Hematopoietic multipotent progenitor cell treated with erythropoietin and hydrocortisone succinate and interleukin-3 and kit ligand, for 15 days (in vitro differentiated cells): Measurements from ENCODE around the gene FKBP7.
"Not testable (repeated sequence)": the region's sequence is repeated elsewhere in the genome, so short reads cannot be mapped to it uniquely, and the experiment has no call there.

Experiments
- DNase-seq: peaks from one replicate; pipeline ENCODE4 v3.0.0-alpha.2; 2015; ENCODE audit warnings: low spot score

The FKBP7 gene

DNA sequence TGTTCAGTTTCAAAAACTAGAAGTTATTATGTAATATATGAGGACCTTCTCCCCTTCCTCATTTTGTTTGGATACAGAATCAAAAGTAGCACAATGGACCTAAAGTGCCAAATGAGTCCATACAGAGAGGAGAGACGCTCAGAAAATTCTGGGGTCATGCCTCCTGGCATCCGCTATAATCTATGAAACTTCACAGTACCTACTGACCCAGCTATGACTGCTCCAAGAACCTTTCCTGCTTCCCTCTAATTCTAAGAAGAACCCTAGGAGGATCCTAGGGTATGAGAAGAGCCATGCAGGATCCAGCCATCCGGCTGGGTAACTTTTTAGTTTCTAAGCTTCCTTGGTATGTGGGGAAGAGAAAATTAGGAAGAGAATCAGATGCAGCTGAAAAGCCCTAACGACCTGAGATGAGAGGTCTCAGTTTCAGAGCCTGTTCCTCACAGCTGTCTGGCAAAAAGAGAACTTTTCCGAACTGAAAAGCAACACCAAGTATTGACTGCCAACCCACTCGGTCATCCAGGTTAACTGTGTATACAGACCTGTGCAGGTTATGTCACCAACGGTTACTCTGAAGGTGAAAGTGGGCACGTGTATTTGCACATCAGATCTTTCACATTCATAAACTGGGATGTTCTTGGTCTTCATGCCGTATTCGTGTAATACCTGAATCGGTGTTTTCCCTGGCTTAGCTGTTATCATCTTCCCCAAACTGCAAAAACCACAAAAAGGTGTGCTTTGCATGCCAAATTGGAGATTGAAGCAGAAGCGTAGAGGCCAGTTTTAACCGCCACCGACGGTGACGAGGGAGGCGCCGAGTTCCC is 28.5 kb downstream of the FKBP7 start:
- peak; percentile 17 for DNase-seq

DNA sequence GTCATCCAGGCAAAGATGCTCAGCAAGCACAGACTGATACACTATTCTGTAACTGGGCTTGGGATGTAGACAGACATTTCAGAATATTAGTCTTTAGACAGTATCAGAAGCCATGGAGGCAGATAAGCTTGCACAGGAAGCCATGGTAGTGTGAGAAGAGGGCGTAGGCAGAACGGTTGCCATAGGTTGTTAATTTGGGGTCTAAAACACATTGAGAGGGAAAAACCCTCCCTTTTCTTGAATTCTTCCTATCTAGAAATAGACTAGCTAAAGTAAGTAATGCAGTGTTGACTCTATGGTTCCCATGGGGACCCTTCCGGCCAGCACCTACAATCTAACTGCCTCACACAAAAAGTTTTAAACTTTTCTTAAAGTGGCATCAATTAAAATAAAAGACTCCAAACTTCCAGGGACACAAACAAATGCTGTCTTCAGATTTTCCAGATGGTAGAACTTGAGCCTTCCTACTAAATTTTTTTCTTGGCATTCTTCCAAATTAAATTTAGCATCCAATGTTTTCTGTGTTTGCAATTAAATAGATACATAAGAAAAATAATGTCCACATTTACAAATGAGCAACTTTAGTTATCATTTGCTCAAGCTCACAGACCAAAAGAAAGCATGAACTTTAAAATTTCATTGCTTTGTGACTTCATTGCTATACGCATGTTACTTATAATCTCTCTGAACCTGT is 29.3 kb downstream of the FKBP7 start:
- DNase-seq, result peak; percentile 20

- DNase-seq, result no peak
These were observed 37.0 kb downstream of the FKBP7 start for GRCh38 chr2:178441426-178441825.

- DNase-seq, result no peak
These were observed 41.7 kb downstream of the FKBP7 start for GRCh38 chr2:178436662-178437061.

DNA sequence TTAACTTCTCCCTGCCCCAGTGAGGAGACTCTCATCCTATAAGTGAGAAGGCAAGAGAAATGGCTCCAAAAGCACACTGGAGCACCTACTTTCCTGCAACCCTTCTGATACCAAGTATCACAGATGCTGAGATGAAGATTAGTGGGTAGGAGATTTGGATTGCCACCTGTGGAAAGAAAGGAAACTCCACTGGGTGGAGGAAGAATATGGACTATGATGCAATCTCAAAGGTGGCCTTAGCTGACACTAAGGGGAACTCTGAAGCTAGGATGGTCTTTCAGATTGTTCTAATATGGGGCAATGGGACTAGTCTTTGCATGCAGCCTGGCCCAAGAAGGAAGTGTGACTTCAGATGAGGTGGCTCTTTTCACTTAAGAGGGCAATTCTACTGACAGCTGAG is 49.1 kb downstream of the FKBP7 start:
- DNase-seq, result no peak

- DNase-seq, result no peak
These were observed 50.0 kb downstream of the FKBP7 start for GRCh38 chr2:178428396-178428806.

- DNase-seq, result no peak
These were observed 50.9 kb downstream of the FKBP7 start for GRCh38 chr2:178427458-178427857.

GRCh38 chr2:178426388-178426787 is 52.0 kb downstream of the FKBP7 start:
- DNase-seq, result no peak

- DNase-seq, result no peak
These were observed 53.1 kb downstream of the FKBP7 start for GRCh38 chr2:178425255-178425827.

DNA sequence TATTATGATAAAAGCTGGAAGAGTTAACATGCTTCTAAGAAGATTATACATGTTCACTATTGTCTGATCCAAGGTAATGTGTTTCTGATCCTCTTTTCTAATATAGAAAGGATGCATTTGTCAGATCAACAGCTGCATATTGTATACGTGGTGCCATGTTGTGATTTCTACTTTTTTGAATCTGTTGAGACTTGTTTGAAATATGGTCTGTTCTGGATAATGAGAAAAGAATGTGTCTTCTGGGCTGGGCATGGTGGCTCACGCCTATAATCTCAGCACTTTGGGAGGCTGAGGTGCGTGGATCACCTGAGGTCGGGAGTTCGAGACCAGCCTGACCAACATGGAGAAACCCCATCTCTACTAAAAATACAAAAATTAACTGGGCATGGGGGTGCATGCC is 54.7 kb downstream of the FKBP7 start:
- DNase-seq, result not testable (repeated sequence)

DNA sequence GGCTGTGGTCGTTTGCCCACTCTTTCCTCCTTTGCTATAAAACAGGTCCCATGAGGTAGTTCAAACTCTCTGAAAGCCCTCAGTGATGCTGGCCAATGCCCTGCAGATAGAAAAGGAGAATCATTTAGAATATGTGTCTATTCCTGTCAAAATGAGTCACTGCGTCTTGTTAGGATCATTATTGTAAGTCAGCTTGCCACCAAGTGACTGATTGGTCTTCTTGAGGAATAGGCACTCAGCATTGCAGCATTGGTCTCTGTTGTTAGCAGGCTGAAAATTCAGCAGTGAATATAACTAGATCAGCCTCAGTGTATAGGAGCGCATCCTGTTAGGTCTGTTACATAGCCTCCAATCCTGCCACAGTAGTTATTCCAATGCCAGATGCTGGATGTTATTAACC is 56.3 kb downstream of the FKBP7 start:
- no peak for DNase-seq

DNA sequence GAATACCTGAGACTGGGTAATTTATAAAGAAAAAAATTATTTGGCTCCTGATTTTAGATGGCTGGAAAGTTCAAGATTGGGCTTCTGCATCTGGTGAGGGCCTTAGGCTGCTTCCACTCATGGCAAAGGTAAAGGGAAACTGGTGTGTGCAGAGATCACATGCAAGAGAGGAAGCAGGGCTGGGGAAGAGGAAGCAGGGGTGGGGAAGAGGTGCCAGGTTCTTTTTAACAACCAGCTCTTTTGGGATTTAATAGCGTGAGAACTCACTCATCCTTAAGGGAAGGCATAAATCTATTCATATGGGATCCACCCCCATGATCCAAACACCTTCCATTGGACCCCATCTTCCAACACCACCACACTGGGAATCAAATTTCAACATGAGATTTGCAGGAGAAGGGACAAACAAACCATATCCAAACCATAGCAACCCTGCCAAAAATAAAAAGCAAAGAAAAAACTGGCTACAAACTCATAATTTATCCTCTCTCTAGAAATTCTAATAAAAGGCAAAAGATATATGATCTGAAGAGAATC is 57.9 kb downstream of the FKBP7 start:
- DNase-seq, result no peak

GRCh38 chr2:178419123-178419522 is 59.3 kb downstream of the FKBP7 start:
- DNase-seq, result no peak

GRCh38 chr2:178418426-178418825 is 60.0 kb downstream of the FKBP7 start:
- no peak for DNase-seq

GRCh38 chr2:178417916-178418315 is 60.5 kb downstream of the FKBP7 start:
- no peak for DNase-seq

- no peak for DNase-seq
These were observed 62.4 kb downstream of the FKBP7 start for GRCh38 chr2:178415979-178416378.

- peak; percentile 77 for DNase-seq
These were observed 63.8 kb downstream of the FKBP7 start for GRCh38 chr2:178414266-178415247.
